HG03139 (cell line): ENCODE measurements around the gene UBAC2.

Experiments
- ATAC-seq: cut with Tn5 transposase; IDR thresholded peaks from one replicate; pipeline ENCODE4 v1.9.1; 2021; ENCODE audit not compliant: unreplicated experiment

Gene UBAC2

GRCh38 chr13:99374169-99374991 is 173.7 kb downstream of the UBAC2 start:
- ATAC-seq, result peak; percentile 42

GRCh38 chr13:99374994-99375737 is 174.5 kb downstream of the UBAC2 start:
- ATAC-seq, result peak; percentile 36

- no peak for ATAC-seq
Observed at GRCh38 chr13:99375738-99376080, 175.1 kb downstream of the UBAC2 start.

GRCh38 chr13:99376132-99376531 is 175.5 kb downstream of the UBAC2 start:
- peak; percentile 56 for ATAC-seq

GRCh38 chr13:99376924-99377323 is 176.3 kb downstream of the UBAC2 start:
- no peak for ATAC-seq

- no peak for ATAC-seq
Observed at GRCh38 chr13:99377641-99378040, 177.0 kb downstream of the UBAC2 start.

GRCh38 chr13:99378985-99379733 is 178.5 kb downstream of the UBAC2 start:
- no peak for ATAC-seq

GRCh38 chr13:99379856-99380801 is 179.5 kb downstream of the UBAC2 start:
- no peak for ATAC-seq

- peak; percentile 50 for ATAC-seq
Observed at GRCh38 chr13:99380921-99381645, 180.4 kb downstream of the UBAC2 start.

GRCh38 chr13:99381766-99382165 is 181.1 kb downstream of the UBAC2 start:
- no peak for ATAC-seq

- ATAC-seq, result no peak
Observed at GRCh38 chr13:99382428-99383133, 181.9 kb downstream of the UBAC2 start.

GRCh38 chr13:99383511-99383921 is 182.9 kb downstream of the UBAC2 start:
- ATAC-seq, result no peak

GRCh38 chr13:99383946-99384345 is 183.3 kb downstream of the UBAC2 start:
- no peak for ATAC-seq

GRCh38 chr13:99384468-99384867 is 183.8 kb downstream of the UBAC2 start:
- no peak for ATAC-seq

GRCh38 chr13:99385161-99385560 is 184.5 kb downstream of the UBAC2 start:
- ATAC-seq, result no peak

- no peak for ATAC-seq
Observed at GRCh38 chr13:99385940-99386339, 185.3 kb downstream of the UBAC2 start.

- ATAC-seq, result no peak
Observed at GRCh38 chr13:99386495-99386894, 185.8 kb downstream of the UBAC2 start.

GRCh38 chr13:99386911-99387788 is 186.5 kb downstream of the UBAC2 start:
- ATAC-seq, result peak; percentile 61
